Ovary (tissue), 9 donors: ENCODE measurements around the gene CCN2. TPM values are rescaled to one million over a fixed set of nuclear protein-coding genes. Genes with fewer than 3 reads are reported as not detected.
"Not testable (repeated sequence)": the region's sequence is repeated elsewhere in the genome, so short reads cannot be mapped to it uniquely, and the experiment has no call there.

Source experiments
- DNase-seq, 5 donors: peaks; one replicate each; pipeline ENCODE4 v3.0.0-alpha.2; 2019 to 2020
- H3K27ac ChIP-seq, 2 donors: fragments of 200-600 bp; one replicate each; pipeline versions ENCODE4 v1.5.1 to v1.8.0; 2019 to 2022
- H3K27me3 ChIP-seq: fragments of 200-600 bp; one replicate; pipeline ENCODE4 v1.8.0; 2022
- H3K36me3 ChIP-seq: fragments of 200-600 bp; sonication (generic); one replicate; pipeline ENCODE4 v1.5.1; 2019
- H3K4me1 ChIP-seq: one replicate; pipeline ENCODE4 v1.8.1; 2013; ENCODE audit warnings: mild to moderate bottlenecking, moderate library complexity; ENCODE audit not compliant: insufficient read depth
- H3K4me3 ChIP-seq: fragments of 200-600 bp; sonication (generic); one replicate; pipeline ENCODE4 v1.5.1; 2017
- H3K9me3 ChIP-seq, 2 donors: fragments of 200-600 bp in 1 of 2; sonication (generic) in 1 of 2; one replicate each; pipeline versions ENCODE4 v1.5.1 to v1.8.1; 2013 to 2019; ENCODE audit warnings: mild to moderate bottlenecking in 1 of 2, moderate library complexity in 1 of 2
- EP300 ChIP-seq: sonication (generic); formaldehyde crosslinking; IDR thresholded peaks from one replicate; pipeline ENCODE4 v1.6.1; 2017; ENCODE audit warnings: antibody characterized with exemption
- POLR2A ChIP-seq: fragments of 450-650 bp; IDR thresholded peaks from one replicate; pipeline ENCODE4 v1.6.1; 2017; ENCODE audit warnings: antibody characterized with exemption, mild to moderate bottlenecking, moderate library complexity
- WGBS, 3 donors: extraction: QIAGEN DNeasy Blood & Tissue Kit in 1 of 3; methylation state at CpG; one replicate each; pipeline versions ENCODE4 v1.1.5 to v1.1.7; 2013 to 2017; 5-methylcytosine and 5-hydroxymethylcytosine counted together
- intact Hi-C, 4 donors: fragments of 100-400 bp; cut with DNase I; formaldehyde crosslinking; loops; one replicate each; pipeline versions ENCODE4 v1.11.0 to v1.15.1; 2022 to 2023
- polyA plus RNA-seq, 2 donors: library from polyadenylated mRNA; stranded (reverse); fragments of 200-250 nt in 1 of 2; fragments of 350-450 nt in 1 of 2; fragmentation: Illumina TruSeq in 1 of 2; extraction: RNeasy Lipid Tissue Mini Kit (QIAGEN cat#74804) in 1 of 2; gene quantifications; one replicate each; pipeline ENCODE4 v1.2.3, GENCODE V29; 2013 to 2014
- total RNA-seq, 7 donors: library from RNA; depleted of rRNA in 2 of 7; stranded (reverse); fragments of >200 nt in 2 of 7; fragmentation: NEBNext Ultra II Directional in 3 of 7; extraction: Animal tissue kit (Norgen Biotek cat#: 25700) in 3 of 7; gene quantifications; one replicate each; pipeline versions ENCODE4 v1.1.0 to v1.2.4, GENCODE V29; 2016 to 2023
- TF ChIP-seq, protein P1 (sequence below), 3 donors: fragments of 450-650 bp in 2 of 3; fragments of 200-600 bp in 1 of 3; IDR thresholded peaks; one replicate each; pipeline versions ENCODE4 v1.5.1 to v1.8.0; 2016 to 2022; ENCODE audit warnings: antibody characterized with exemption in 3 of 3, mild to moderate bottlenecking in 1 of 3
- donor health status: DM: no; HTN: no; CAD: no; lungs with moderate emphysema.
- donor health status: DM: no; HTN: no; CAD: no.
- donor health status: Bipolar disorder and iron deficiency.
- donor health status: DM: yes; HTN: yes; CAD: no.
- donor health status: DM: no; HTN: no; CAD: no.
- donor health status: DM: yes; HTN: yes; CAD: no.

CCN2 gene
- total and polyA plus RNA-seq, 9 donors, result 18.3 to 191 (median 65.9) TPM

DNA sequence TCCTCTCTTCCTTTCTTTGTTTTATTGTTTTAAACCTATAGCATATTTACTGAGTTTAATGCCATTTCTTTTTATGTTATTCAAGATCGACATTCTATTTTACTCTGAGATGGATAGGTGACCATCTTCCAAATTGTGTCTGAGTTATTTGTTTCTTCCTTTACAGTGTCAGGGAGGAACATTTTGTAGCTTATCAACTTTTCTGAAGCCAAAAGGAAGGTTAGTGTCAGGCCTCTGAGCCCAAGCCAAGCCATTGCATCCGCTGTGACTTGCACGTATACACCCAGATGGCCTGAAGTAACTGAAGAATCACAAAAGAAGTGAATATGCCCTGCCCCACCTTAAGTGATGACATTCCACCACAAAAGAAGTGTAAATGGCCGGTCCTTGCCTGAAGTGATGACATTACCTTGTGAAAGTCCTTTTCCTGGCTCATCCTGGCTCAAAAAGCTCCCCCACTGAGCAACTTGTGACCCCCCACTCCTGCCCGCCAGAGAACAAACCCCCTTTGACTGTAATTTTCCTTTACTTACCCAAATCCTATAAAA, 49.8 kb downstream of the CCN2 start:
- H3K36me3 ChIP-seq, H3K27ac ChIP-seq, H3K9me3 ChIP-seq, DNase-seq, H3K27me3 ChIP-seq, H3K4me3 ChIP-seq, H3K4me1 ChIP-seq, intact Hi-C loops: not testable (repeated sequence)
- WGBS, 3 donors, result 88 to 94% (median 90%) methylated on average over 5 of the region's 5 CpGs

DNA sequence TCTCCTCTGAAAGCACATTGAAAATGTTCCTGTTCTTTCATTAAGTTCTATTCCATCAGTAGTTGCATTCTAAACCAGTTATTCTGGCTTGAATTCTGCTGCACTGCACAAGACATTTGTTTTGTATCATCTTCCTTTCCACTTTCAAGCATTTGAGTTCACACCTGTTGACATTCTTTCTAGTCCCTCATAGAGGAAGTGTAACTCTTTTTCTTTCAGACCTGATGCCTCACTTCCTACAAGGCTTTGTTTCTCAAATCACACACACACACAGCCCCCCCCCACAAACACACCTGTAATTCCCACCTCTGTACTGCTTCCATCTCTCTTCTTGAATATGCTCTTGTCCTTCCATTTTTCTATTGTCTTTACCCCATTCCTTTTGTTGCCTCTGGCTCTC, 50.9 kb downstream of the CCN2 start:
- Histone ChIP-seq H3K27me3 (no peaks in the 10 kb centered on the region), H3K4me3 (no peak overlapping the region), H3K4me1 (no peaks in the 10 kb centered on the region), H3K9me3 (no peaks in the 10 kb centered on the region), H3K27ac (no peak overlapping the region), H3K36me3 (no peaks in the 10 kb centered on the region)
- no peak for DNase-seq
- intact Hi-C loops, result no loop called here
- TF ChIP-seq EP300 (no peak), POLR2A (no peak)

DNA sequence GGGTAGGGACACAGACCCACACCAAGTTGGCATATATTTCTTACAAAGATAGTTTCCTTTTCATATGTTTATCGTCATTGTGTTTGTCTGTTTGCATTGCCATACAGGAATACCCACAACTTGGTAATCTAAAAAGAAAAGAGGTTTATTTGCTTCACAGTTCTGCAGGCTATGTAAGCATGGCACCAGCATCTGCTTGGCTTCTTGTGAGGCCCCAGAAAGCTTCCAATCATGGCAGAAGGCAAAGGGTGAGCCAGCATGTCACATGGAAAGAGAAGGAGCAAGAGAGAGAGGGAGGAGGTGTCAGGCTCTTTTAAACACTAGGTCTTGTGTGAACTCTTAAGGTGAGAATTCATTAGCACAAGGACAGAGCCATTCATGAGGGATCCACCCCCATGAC, 52.5 kb downstream of the CCN2 start:
- H3K27me3 ChIP-seq, result no peaks in the 10 kb centered on the region
- H3K4me1 ChIP-seq, result peaks cover 3% of the 10 kb centered on the region
- H3K9me3 ChIP-seq, result no peaks in the 10 kb centered on the region
- TF ChIP-seq EP300 (no peak), POLR2A (no peak)
- TF ChIP-seq, protein P1, sequence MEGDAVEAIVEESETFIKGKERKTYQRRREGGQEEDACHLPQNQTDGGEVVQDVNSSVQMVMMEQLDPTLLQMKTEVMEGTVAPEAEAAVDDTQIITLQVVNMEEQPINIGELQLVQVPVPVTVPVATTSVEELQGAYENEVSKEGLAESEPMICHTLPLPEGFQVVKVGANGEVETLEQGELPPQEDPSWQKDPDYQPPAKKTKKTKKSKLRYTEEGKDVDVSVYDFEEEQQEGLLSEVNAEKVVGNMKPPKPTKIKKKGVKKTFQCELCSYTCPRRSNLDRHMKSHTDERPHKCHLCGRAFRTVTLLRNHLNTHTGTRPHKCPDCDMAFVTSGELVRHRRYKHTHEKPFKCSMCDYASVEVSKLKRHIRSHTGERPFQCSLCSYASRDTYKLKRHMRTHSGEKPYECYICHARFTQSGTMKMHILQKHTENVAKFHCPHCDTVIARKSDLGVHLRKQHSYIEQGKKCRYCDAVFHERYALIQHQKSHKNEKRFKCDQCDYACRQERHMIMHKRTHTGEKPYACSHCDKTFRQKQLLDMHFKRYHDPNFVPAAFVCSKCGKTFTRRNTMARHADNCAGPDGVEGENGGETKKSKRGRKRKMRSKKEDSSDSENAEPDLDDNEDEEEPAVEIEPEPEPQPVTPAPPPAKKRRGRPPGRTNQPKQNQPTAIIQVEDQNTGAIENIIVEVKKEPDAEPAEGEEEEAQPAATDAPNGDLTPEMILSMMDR (IDR thresholded peaks at IDR 0.05), result no peak
- H3K36me3 ChIP-seq, result no peaks in the 10 kb centered on the region
- intact Hi-C loops, result no loop called here
- WGBS, 3 donors, result 84 to 95% (median 90%) methylated on average over 1 of the region's 1 CpG
- no peak overlapping the region for H3K4me3 ChIP-seq
- no peak overlapping the region for H3K27ac ChIP-seq
- DNase-seq, result no peak

Other genes starting within 250 kb of the CCN2 start
- not detected for gene OR2A4, start 250.0 kb downstream of the CCN2 start, total RNA-seq
- not detected for gene OR2A4, start 250.0 kb downstream of the CCN2 start, polyA plus RNA-seq
- not detected for gene CTAGE9, start 240.4 kb downstream of the CCN2 start, total RNA-seq
- not detected for gene CTAGE9, start 240.4 kb downstream of the CCN2 start, polyA plus RNA-seq
- 10 to 100 TPM in 6 of 7 donors, 1 to 10 TPM in 1; 8.1 to 40.7 (median 23.0) TPM for gene ENPP1, start 143.4 kb downstream of the CCN2 start, total RNA-seq
- 10 to 100 TPM in 1 of 2 donors, 1 to 10 TPM in 1; 5.4 to 12.4 TPM for gene ENPP1, start 143.4 kb downstream of the CCN2 start, polyA plus RNA-seq